ENCODE results near the gene ADGRF1. TPM values are rescaled to one million over a fixed set of nuclear protein-coding genes. Genes with fewer than 3 reads are reported as not detected.

Gene ADGRF1
- total and polyA plus RNA-seq, 7 donors, result not detected

DNA sequence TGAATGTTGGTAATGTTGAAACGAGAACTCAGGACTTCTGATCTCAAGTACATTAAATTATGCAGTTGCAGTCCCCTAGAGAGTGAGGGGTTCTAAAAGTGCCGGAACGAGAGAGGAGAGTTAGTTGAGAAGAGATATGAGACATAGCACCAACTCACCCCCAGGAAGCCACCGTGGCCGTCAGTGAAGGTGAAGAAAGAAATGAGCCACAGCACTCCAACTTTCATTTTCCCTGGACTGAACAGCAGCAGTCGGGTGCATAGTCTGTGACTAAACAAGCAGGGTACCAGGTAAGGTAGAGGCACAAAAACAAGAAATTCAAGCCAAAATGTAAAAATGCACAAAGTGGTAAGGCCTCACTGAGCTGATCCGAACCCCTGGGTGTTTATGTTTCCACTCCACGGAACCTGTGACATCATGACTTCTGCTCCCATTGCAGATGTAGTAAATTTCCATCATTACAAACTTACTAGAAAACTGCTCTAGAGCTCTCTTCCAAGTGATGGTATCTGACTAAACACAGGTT is 13.2 kb downstream of the ADGRF1 start:
- no peaks in the 10 kb centered on the region for H3K36me3 ChIP-seq (ENCODE audit: insufficient read depth in 1 of 2, low read depth in 1 of 2)
- no peak for ATAC-seq
- H3K27me3 ChIP-seq (ENCODE audit: insufficient read depth in 3 of 3, low read length in 2 of 3), result peaks cover 0 to 2% (median 0%) of the 10 kb centered on the region in 3 donors
- H3K27ac ChIP-seq, result no peak overlapping the region
- TF ChIP-seq, protein P1, sequence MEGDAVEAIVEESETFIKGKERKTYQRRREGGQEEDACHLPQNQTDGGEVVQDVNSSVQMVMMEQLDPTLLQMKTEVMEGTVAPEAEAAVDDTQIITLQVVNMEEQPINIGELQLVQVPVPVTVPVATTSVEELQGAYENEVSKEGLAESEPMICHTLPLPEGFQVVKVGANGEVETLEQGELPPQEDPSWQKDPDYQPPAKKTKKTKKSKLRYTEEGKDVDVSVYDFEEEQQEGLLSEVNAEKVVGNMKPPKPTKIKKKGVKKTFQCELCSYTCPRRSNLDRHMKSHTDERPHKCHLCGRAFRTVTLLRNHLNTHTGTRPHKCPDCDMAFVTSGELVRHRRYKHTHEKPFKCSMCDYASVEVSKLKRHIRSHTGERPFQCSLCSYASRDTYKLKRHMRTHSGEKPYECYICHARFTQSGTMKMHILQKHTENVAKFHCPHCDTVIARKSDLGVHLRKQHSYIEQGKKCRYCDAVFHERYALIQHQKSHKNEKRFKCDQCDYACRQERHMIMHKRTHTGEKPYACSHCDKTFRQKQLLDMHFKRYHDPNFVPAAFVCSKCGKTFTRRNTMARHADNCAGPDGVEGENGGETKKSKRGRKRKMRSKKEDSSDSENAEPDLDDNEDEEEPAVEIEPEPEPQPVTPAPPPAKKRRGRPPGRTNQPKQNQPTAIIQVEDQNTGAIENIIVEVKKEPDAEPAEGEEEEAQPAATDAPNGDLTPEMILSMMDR (IDR thresholded peaks at IDR 0.05), result no peak
- no peaks in the 10 kb centered on the region for H3K9me3 ChIP-seq
- no peak for DNase-seq
- peaks cover 11% of the 10 kb centered on the region for H3K4me1 ChIP-seq
- WGBS, 3 donors, result 87 to 92% (median 87%) methylated on average over 8 of the region's 8 CpGs
- H3K4me3 ChIP-seq, result no peak overlapping the region
- intact Hi-C loops (cut with DNase I), result no loop called here

DNA sequence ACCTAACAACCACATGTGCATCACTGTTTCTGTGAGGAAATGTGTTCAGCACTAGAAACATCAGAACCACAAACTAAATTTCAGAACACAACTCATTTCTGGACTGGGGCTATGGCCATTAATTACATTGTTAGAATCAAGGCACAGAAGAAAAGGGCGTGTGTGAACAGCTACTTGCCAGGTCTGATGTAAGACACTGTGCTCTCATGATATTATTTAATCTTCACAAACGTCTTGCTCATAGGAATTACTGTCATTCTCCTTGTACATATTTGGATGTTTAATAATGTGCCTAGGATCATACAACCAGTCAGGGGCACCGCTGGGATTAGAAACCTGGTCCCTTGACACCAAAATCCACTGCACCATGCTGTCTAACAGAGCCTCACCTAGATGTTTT is 14.8 kb downstream of the ADGRF1 start:
- ATAC-seq (no peak), DNase-seq (no peak)
- Histone ChIP-seq H3K27me3 (ENCODE audit: insufficient read depth in 3 of 3, low read length in 2 of 3) (peaks cover 0 to 2% (median 0%) of the 10 kb centered on the region in 3 donors), H3K4me1 (no peaks in the 10 kb centered on the region), H3K4me3 (no peak overlapping the region), H3K27ac (no peak overlapping the region), H3K36me3 (ENCODE audit: insufficient read depth in 1 of 2, low read depth in 1 of 2) (no peaks in the 10 kb centered on the region), H3K9me3 (no peaks in the 10 kb centered on the region)
- intact Hi-C loops (cut with DNase I), result no loop called here
- TF ChIP-seq, protein P1 (IDR thresholded peaks at IDR 0.05), result no peak
- 74 to 86% (median 74%) methylated on average over 3 of the region's 3 CpGs for WGBS, 3 donors

DNA sequence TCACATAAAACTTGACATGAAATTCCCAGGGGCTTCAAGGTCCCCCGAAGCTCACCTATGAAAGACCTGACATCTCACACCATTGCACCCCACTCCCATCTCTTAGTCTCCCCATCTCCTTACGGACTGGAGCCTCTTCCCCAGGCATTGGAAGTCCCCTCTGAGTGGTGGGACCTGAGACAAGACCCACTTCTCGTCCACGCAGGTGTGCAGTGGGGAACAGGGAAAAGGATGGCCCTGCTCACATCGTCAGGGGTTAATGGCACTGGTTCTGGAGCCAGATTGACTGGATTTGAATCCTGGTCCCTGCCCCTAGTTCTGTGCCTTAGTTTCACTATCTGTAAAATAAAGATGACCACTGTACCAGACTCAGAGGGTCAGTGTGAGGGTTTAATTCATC is 15.5 kb downstream of the ADGRF1 start:
- WGBS, 3 donors, result 92 to 97% (median 94%) methylated on average over 5 of the region's 5 CpGs
- no peaks in the 10 kb centered on the region for H3K36me3 ChIP-seq (ENCODE audit: insufficient read depth in 1 of 2, low read depth in 1 of 2)
- no peak for ATAC-seq
- intact Hi-C loops (cut with DNase I), result no loop called here
- TF ChIP-seq, protein P1 (IDR thresholded peaks at IDR 0.05), result no peak
- H3K9me3 ChIP-seq, result no peaks in the 10 kb centered on the region
- no peak for DNase-seq
- no peak overlapping the region for H3K4me3 ChIP-seq
- no peaks in the 10 kb centered on the region for H3K4me1 ChIP-seq
- peaks cover 0 to 2% (median 0%) of the 10 kb centered on the region in 3 donors for H3K27me3 ChIP-seq (ENCODE audit: insufficient read depth in 3 of 3, low read length in 2 of 3)
- H3K27ac ChIP-seq, result no peak overlapping the region

DNA sequence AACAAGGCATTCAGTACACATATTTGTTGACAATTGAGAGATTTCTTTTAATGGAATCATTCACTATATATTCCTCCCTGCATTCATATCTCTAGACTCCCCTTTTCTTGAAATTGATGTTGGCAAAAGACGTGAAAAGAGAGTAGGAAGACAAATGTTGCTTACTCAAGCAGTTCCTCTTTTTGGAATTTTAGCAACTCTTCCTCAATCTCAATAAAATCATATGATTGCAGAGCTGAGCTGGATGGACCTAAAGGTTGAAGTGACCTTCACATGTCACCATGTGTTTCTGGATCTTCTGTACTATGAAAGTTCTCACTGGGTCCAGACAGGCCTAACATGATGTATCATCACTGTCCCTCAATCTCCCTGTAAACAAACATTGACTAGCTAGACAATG is 18.6 kb downstream of the ADGRF1 start:
- Histone ChIP-seq H3K4me1 (no peaks in the 10 kb centered on the region), H3K9me3 (no peaks in the 10 kb centered on the region), H3K4me3 (no peak overlapping the region), H3K27me3 (ENCODE audit: insufficient read depth in 3 of 3, low read length in 2 of 3) (no peaks in the 10 kb centered on the region), H3K27ac (no peak overlapping the region), H3K36me3 (ENCODE audit: insufficient read depth in 1 of 2, low read depth in 1 of 2) (no peaks in the 10 kb centered on the region)
- WGBS, 3 donors, result 39 to 53% (median 47%) methylated on average over 1 of the region's 1 CpG
- no peak for DNase-seq
- intact Hi-C loops (cut with DNase I), result no loop called here
- ATAC-seq, result no peak
- TF ChIP-seq, protein P1 (IDR thresholded peaks at IDR 0.05), result no peak

DNA sequence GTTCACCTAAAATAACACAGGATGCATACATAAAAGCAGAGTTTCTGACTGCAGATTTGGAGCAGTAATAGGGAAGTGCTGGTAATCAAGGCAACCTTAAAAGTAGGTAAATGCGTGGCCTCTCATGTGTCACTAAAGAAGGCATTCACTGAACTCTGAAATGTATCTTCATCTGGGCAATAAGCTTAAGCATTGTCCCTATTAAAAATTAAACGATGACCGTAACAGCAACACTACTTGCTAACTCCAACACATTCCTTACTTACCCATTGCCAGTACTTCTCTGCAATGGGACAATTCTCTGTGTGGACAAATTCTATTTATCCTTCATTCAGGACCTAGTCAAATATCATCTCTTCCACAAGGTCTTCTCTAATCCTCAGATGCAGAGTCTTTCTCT is 19.9 kb downstream of the ADGRF1 start:
- Histone ChIP-seq H3K27ac (no peak overlapping the region), H3K36me3 (ENCODE audit: insufficient read depth in 1 of 2, low read depth in 1 of 2) (no peaks in the 10 kb centered on the region), H3K4me3 (no peak overlapping the region), H3K9me3 (no peaks in the 10 kb centered on the region), H3K27me3 (ENCODE audit: insufficient read depth in 3 of 3, low read length in 2 of 3) (no peaks in the 10 kb centered on the region), H3K4me1 (no peaks in the 10 kb centered on the region)
- WGBS, 3 donors, result 91 to 93% (median 93%) methylated on average over 3 of the region's 3 CpGs
- DNase-seq (no peak), ATAC-seq (no peak)
- intact Hi-C loops (cut with DNase I), result no loop called here
- TF ChIP-seq, protein P1 (IDR thresholded peaks at IDR 0.05), result no peak
